ENCODE data around the gene ANAPC15. TPM values are rescaled to one million over a fixed set of nuclear protein-coding genes. Genes with fewer than 3 reads are reported as not detected.
A peak's percentile ranks its signal among the peaks of the same experiment; 100 is the strongest.

Gene ANAPC15
- total and polyA plus RNA-seq, 9 of the 15 experiments (the other 6 are each of a cell fraction or from before 2014, with no cell fraction given), result 53.0 to 254 (median 75.7) TPM

- peak; percentile 80 for TF ChIP-seq CTBP1 (IDR thresholded peaks at IDR 0.05; ENCODE audit: borderline replicate concordance)
- no peak for TF ChIP-seq NCOA4 (IDR thresholded peaks at IDR 0.05; ENCODE audit: partially characterized antibody)
- peak; percentile 93 for TF ChIP-seq KLF1 (tag; IDR thresholded peaks at IDR 0.05)
- peak in 1 of 2 experiments; percentile 59; a peak in 1 of 4 replicates for TF ChIP-seq RCOR1 (IDR thresholded peaks at IDR 0.05; ENCODE audit: borderline replicate concordance in 1 of 2, low read depth in 2 of 2, low read length in 2 of 2)
- 0 out of 2 replicates have a peak, but pooled peaks have one; percentile 66 for TF ChIP-seq ERF (CRISPR knock-in tag; IDR thresholded peaks at IDR 0.05)
- TF ChIP-seq KLF10 (CRISPR knock-in tag; IDR thresholded peaks at IDR 0.05), result no peak
- TF ChIP-seq CBX8 (IDR thresholded peaks at IDR 0.05; ENCODE audit: borderline replicate concordance, extremely low read depth, low read depth, low read length, poor library complexity, severe bottlenecking), result no peak
- peak; percentile 50 for TF ChIP-seq CREM (IDR thresholded peaks at IDR 0.05; ENCODE audit: low read depth)
- peak; percentile 89 to 94 for TF ChIP-seq FOXK2 (conservative IDR thresholded peaks at IDR 0.05 in 1 of 2, IDR thresholded peaks at IDR 0.05 in 1 of 2; ENCODE audit: low read depth in 2 of 2)
- TF ChIP-seq ZSCAN32 (CRISPR knock-in tag; IDR thresholded peaks at IDR 0.05), result no peak
- TF ChIP-seq ESRRA (IDR thresholded peaks at IDR 0.05; ENCODE audit: borderline replicate concordance, low read depth), result peak; percentile 67; the same call in 1 of the 2 replicates
- peak; percentile 21 for TF ChIP-seq SP2 (IDR thresholded peaks at IDR 0.05; ENCODE audit: extremely low read depth, low read depth, low read length, poor library complexity, severe bottlenecking)
- peak; percentile 48 for TF ChIP-seq NFYB (IDR thresholded peaks at IDR 0.05; ENCODE audit: extremely low read depth, insufficient read length)
- TF ChIP-seq DACH1 (IDR thresholded peaks at IDR 0.05; ENCODE audit: partially characterized antibody), result no peak
- TF ChIP-seq CBX3 (IDR thresholded peaks at IDR 0.05; ENCODE audit: borderline replicate concordance in 1 of 2, low read length in 2 of 2), result peak in 1 of 2 experiments; percentile 91; a peak in 2 of 3 replicates
- peak; percentile 83 for TF ChIP-seq ETV5 (CRISPR knock-in tag; IDR thresholded peaks at IDR 0.05; ENCODE audit: low read depth)
- peak; percentile 24; the same call in 1 of the 2 replicates for TF ChIP-seq CBX1 (IDR thresholded peaks at IDR 0.05; ENCODE audit: low read depth)
- TF ChIP-seq NFRKB (IDR thresholded peaks at IDR 0.05; ENCODE audit: low read depth), result peak; percentile 91
- peak; percentile 14; the same call in 1 of the 2 replicates for TF ChIP-seq NBN (IDR thresholded peaks at IDR 0.05; ENCODE audit: low read depth)
These were observed 9.3 kb downstream of the ANAPC15 start, which contains the start of gene LAMTOR1 (continued) for GRCh38 chr11:72102946-72103753.
